GM12878 (cell line): Measurements from ENCODE around the gene OR51L1. TPM values are rescaled to one million over a fixed set of nuclear protein-coding genes. Genes with fewer than 3 reads are reported as not detected.

Experiments used
- ATAC-seq: fragments of 200-7000 bp; cut with Tn5 transposase; 3 replicates; pipeline ENCODE4 v1.9.1; 2020; ENCODE audit warnings: mild to moderate bottlenecking, moderate library complexity
- BruUV-seq: library from RNA; stranded (reverse); fragments of 400-500 nt; replicated peaks from 2 replicates; lab custom pipeline; 2021; lab: Mats Ljungman, UMichigan
- CTCF ChIA-PET: fragments of 300-600 bp; sonication (Branson Sonifier 250); formaldehyde crosslinking; extraction: SDS; loops from one replicate; lab custom pipeline; 2021; ENCODE audit warnings: inconsistent platforms; lab: Yijun Ruan, JAX
- POLR2A ChIA-PET: fragments of 350-600 bp; formaldehyde crosslinking; extraction: SDS; loops from one replicate; lab custom pipeline; 2021; ENCODE audit warnings: inconsistent platforms; lab: Charles Lee
- RAD21 ChIA-PET: fragments of 300-600 bp; sonication (Branson Sonifier 250); formaldehyde crosslinking; loops from one replicate; lab custom pipeline; 2023; ENCODE audit warnings: antibody characterized with exemption; ENCODE audit not compliant: unreplicated experiment; lab: Charles Lee
- SMC1A ChIA-PET: fragments of 300-600 bp; sonication (Branson Sonifier 250); formaldehyde crosslinking; loops from one replicate; lab custom pipeline; 2023; ENCODE audit not compliant: unreplicated experiment, uncharacterized antibody; lab: Charles Lee
- DNase-seq: peaks from one replicate; pipeline ENCODE4 v3.0.0-alpha.2; 2011; ENCODE audit warnings: low read depth, low spot score
- FAIRE-seq: peaks from 3 replicates; lab custom pipeline; 2011; peaks lifted over from hg19 to GRCh38; lab: Jason Lieb, UNC
- H2AFZ ChIP-seq: 2 replicates; pipeline ENCODE4 v1.6.0; 2011; ENCODE audit warnings: low read depth, low read length, control low read depth; ENCODE audit not compliant: control insufficient read depth
- H3K27ac ChIP-seq: 2 replicates; pipeline ENCODE4 v1.5.1; 2011; ENCODE audit warnings: control low read depth; ENCODE audit not compliant: control insufficient read depth, insufficient read depth
- H3K27me3 ChIP-seq, 2 experiments: replicated peaks in 1 of 2; 2 replicates each; pipeline versions ENCODE4 v1.6.0 to v1.6.1; 2011; ENCODE audit warnings: low read length in 1 of 2; ENCODE audit not compliant: control insufficient read depth in 2 of 2, insufficient read depth in 2 of 2
- H3K36me3 ChIP-seq, 2 experiments: 2 replicates each; pipeline ENCODE4 v1.5.1; 2011; ENCODE audit warnings: low read length in 1 of 2; ENCODE audit not compliant: control insufficient read depth in 2 of 2, insufficient read depth in 2 of 2
- H3K4me1 ChIP-seq: 2 replicates; pipeline ENCODE4 v1.6.1; 2011; ENCODE audit warnings: mild to moderate bottlenecking, low read length, moderate library complexity, mixed read lengths; ENCODE audit not compliant: control insufficient read depth, insufficient read depth
- H3K4me2 ChIP-seq: 2 replicates; pipeline ENCODE4 v1.6.0; 2011; ENCODE audit warnings: control low read depth; ENCODE audit not compliant: control insufficient read depth, insufficient read depth
- H3K4me3 ChIP-seq: fragments of 200-600 bp; sonication (generic); 2 replicates; pipeline ENCODE4 v1.5.1; 2016
- H3K79me2 ChIP-seq: 2 replicates; pipeline ENCODE4 v1.6.0; 2011; ENCODE audit warnings: low read length; ENCODE audit not compliant: control insufficient read depth, insufficient read depth
- H3K9ac ChIP-seq: 2 replicates; pipeline ENCODE4 v1.8.0; 2011; ENCODE audit warnings: low read length, control low read depth, mixed read lengths; ENCODE audit not compliant: control insufficient read depth, insufficient read depth
- H3K9me3 ChIP-seq: replicated peaks from 3 replicates; pipeline ENCODE4 v1.5.1; 2011; ENCODE audit warnings: mild to moderate bottlenecking, low read length; ENCODE audit not compliant: control insufficient read depth, insufficient read depth
- H4K20me1 ChIP-seq: 2 replicates; pipeline ENCODE4 v1.6.0; 2011; ENCODE audit not compliant: control insufficient read depth, insufficient read depth
- BHLHE40 ChIP-seq, 2 experiments: fragments of 450-650 bp in 1 of 2; IDR thresholded peaks; 2 replicates each; pipeline ENCODE4 v1.6.1; 2011 to 2017; ENCODE audit warnings: low read depth in 2 of 2, borderline replicate concordance in 1 of 2, improper control_type of control experiment in 1 of 2, low read length in 1 of 2, mild to moderate bottlenecking in 1 of 2
- CREB1 ChIP-seq: IDR thresholded peaks from 2 replicates; pipeline ENCODE4 v1.6.1; 2012; ENCODE audit warnings: low read depth, mild to moderate bottlenecking, inconsistent platforms
- ESRRA ChIP-seq: IDR thresholded peaks from 2 replicates; pipeline ENCODE4 v1.6.1; 2012; ENCODE audit warnings: mild to moderate bottlenecking, low read length, improper control_type of control experiment
- KDM1A ChIP-seq: fragments of 200-600 bp; sonication (generic); IDR thresholded peaks from 2 replicates; pipeline ENCODE4 v1.6.1; 2016; ENCODE audit warnings: borderline replicate concordance
- RAD21 ChIP-seq: IDR thresholded peaks from 2 replicates; pipeline ENCODE4 v1.6.1; 2011; ENCODE audit warnings: mild to moderate bottlenecking, low read depth, low read length, moderate library complexity; ENCODE audit not compliant: insufficient read depth
- WGBS: methylation state at CpG from one replicate; pipeline ENCODE4 v1.1.6; 2016; ENCODE audit warnings: low lambda C conversion rate; ENCODE audit not compliant: insufficient replicate concordance, insufficient coverage; ENCODE audit errors: missing lambda C conversion rate; 5-methylcytosine and 5-hydroxymethylcytosine counted together
- in situ Hi-C: fragments of 300-500 bp; cut with MboI; formaldehyde crosslinking; loops from 9 replicates; pipeline ENCODE4 v1.14.3; 2018; ENCODE audit warnings: mixed read lengths
- intact Hi-C: fragments of 100-400 bp; cut with micrococcal nuclease; formaldehyde crosslinking; loops from one replicate; pipeline ENCODE4 v1.14.2; 2022; ENCODE audit not compliant: unreplicated experiment
- polyA plus RNA-seq, 11 experiments: library from polyadenylated mRNA; depleted of rRNA in 4 of 11; unstranded in 6 of 11; stranded (reverse) in 5 of 11; fragments of >200 nt; fragmentation: Nextera tagmentation in 4 of 11; fragmentation: Illumina TruSeq in 1 of 11; extraction: Ambion mirVana in 4 of 11; extraction: Trizol in 1 of 11; gene quantifications; 1 replicate in 1 of 11; 2 replicates in 10 of 11; pipeline versions ENCODE4 v1.2.1 to v1.2.3, GENCODE V29; 2011 to 2016; ENCODE audit warnings: inconsistent platforms in 2 of 11, missing spikeins in 2 of 11, low read depth in 1 of 11
- total RNA-seq, 4 experiments: library from RNA; depleted of rRNA in 3 of 4; stranded (reverse); fragments of >200 nt in 3 of 4; fragmentation: Illumina TruSeq in 1 of 4; extraction: Trizol in 1 of 4; gene quantifications; 2 replicates each; pipeline versions ENCODE4 v1.2.1 to v1.2.3, GENCODE V29; 2013 to 2021
- TF ChIP-seq, protein P1 (sequence below): IDR thresholded peaks from 2 replicates; pipeline ENCODE4 v1.6.1; 2011; ENCODE audit warnings: borderline replicate concordance, low read depth, mild to moderate bottlenecking, moderate library complexity, mixed read lengths, low read length; ENCODE audit not compliant: insufficient read depth; ENCODE audit errors: extremely low read length
- TF ChIP-seq, protein P2 (sequence below), 3 experiments: IDR thresholded peaks in 2 of 3; conservative IDR thresholded peaks in 1 of 3; 2 replicates each; pipeline ENCODE4 v1.5.1; 2011; ENCODE audit warnings: low read depth in 3 of 3, low read length in 3 of 3, mild to moderate bottlenecking in 3 of 3, control low read depth in 2 of 3, moderate library complexity in 2 of 3, inconsistent platforms in 1 of 3, mixed read lengths in 1 of 3; ENCODE audit not compliant: control insufficient read depth in 2 of 3, insufficient read depth in 1 of 3; ENCODE audit errors: extremely low read depth in 1 of 3

Gene OR51L1
- total and polyA plus RNA-seq, 10 of the 15 experiments (the other 5 are each of a cell fraction or from before 2014, with no cell fraction given): not detected

DNA sequence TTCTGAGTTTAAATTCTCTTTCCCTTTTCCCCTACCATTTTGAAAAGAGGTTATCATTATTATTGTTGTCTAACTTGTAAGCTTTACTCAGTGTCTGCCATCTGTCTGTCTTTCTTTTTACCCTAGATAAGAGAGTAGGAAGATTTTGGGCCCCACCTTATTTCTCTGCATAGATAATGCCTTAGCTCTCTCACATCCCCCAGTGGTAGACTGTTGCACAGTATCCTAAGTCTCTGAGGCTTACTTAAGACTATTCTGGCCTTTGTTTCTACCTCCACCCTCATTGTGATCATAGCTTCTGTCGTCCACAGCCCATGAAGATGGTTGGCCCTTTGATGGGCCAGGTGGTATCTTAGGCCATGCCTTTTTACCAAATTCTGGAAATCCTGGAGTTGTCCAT lies 3.6 kb upstream of the OR51L1 start:
- Histone ChIP-seq H3K4me2 (no peak overlapping the region), H3K27ac (no peak overlapping the region), H3K9ac (no peak overlapping the region)
- DNase-seq: no peak
- TF ChIP-seq RAD21 (peak; percentile 30; the same call in 1 of the 2 replicates), KDM1A (no peak), ESRRA (no peak), CREB1 (no peak), BHLHE40 (IDR thresholded peaks at IDR 0.05; ENCODE audit: borderline replicate concordance in 1 of 2, low read depth in 2 of 2, low read length in 1 of 2) (no peak)
- TF ChIP-seq, protein P1, sequence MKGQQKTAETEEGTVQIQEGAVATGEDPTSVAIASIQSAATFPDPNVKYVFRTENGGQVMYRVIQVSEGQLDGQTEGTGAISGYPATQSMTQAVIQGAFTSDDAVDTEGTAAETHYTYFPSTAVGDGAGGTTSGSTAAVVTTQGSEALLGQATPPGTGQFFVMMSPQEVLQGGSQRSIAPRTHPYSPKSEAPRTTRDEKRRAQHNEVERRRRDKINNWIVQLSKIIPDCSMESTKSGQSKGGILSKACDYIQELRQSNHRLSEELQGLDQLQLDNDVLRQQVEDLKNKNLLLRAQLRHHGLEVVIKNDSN: no peak
- TF ChIP-seq, protein P2, sequence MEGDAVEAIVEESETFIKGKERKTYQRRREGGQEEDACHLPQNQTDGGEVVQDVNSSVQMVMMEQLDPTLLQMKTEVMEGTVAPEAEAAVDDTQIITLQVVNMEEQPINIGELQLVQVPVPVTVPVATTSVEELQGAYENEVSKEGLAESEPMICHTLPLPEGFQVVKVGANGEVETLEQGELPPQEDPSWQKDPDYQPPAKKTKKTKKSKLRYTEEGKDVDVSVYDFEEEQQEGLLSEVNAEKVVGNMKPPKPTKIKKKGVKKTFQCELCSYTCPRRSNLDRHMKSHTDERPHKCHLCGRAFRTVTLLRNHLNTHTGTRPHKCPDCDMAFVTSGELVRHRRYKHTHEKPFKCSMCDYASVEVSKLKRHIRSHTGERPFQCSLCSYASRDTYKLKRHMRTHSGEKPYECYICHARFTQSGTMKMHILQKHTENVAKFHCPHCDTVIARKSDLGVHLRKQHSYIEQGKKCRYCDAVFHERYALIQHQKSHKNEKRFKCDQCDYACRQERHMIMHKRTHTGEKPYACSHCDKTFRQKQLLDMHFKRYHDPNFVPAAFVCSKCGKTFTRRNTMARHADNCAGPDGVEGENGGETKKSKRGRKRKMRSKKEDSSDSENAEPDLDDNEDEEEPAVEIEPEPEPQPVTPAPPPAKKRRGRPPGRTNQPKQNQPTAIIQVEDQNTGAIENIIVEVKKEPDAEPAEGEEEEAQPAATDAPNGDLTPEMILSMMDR (IDR thresholded peaks at IDR 0.05 in 2 of 3, conservative IDR thresholded peaks at IDR 0.05 in 1 of 3; ENCODE audit: control insufficient read depth in 2 of 3, extremely low read depth in 1 of 3, insufficient read depth in 1 of 3, low read depth in 3 of 3, low read length in 3 of 3): peak; percentile 26 to 38 (median 35); a peak in 5 of 6 replicates
- TF ChIP-seq, all 136 proteins: peak for 2
- Histone ChIP-seq H3K27me3 (no peaks in the 10 kb centered on the region), H3K9me3 (no peaks in the 10 kb centered on the region), H4K20me1 (no peaks in the 10 kb centered on the region), H3K4me3 (no peak overlapping the region), H3K36me3 (no peaks in the 10 kb centered on the region), H2AFZ (no peak overlapping the region), H3K4me1 (no peaks in the 10 kb centered on the region), H3K79me2 (no peaks in the 10 kb centered on the region)
- no peak for FAIRE-seq
- ChIA-PET CTCF (interaction anchor here (1.4 kb wide), 1 partner anchor 354 kb away, joined by 6 read pairs; the partner anchor contains the start of gene OR51D1), SMC1A (interaction anchor here (1.5 kb wide), 1 partner anchor 354 kb away, joined by 3 read pairs; the partner anchor contains the start of gene OR51D1), POLR2A (no interaction called here), RAD21 (no interaction called here)
- intact Hi-C loops: no loop called here
- in situ Hi-C loops: loop anchor here (5.0 kb wide), 1 partner anchor 354 kb away; the partner anchor contains the start of gene OR51D1
- no TSS peak for BruUV-seq
- ATAC-seq: peak; percentile 69
- 0% methylated on average over 1 of the region's 1 CpG for whole genome bisulfite sequencing
